Measurements from ENCODE around the gene IL6R. TPM values are rescaled to one million over a fixed set of nuclear protein-coding genes. Genes with fewer than 3 reads are reported as not detected.
"Not testable (repeated sequence)": the region's sequence is repeated elsewhere in the genome, so short reads cannot be mapped to it uniquely, and the experiment has no call there.

The IL6R gene
- total and polyA plus RNA-seq, 4 experiments from 2014 or later, result 54.6 to 106 (median 86.9) TPM

GRCh38 chr1:154373777-154374357 is 31.3 kb upstream of the IL6R start:
- H3K27me3 Mint-ChIP-seq; H3K27ac Mint-ChIP-seq; H3K4me1 ChIP-seq (ENCODE audit: insufficient read depth, low read length); H3K27me3 ChIP-seq (ENCODE audit: insufficient read depth, low read length); H3K36me3 Mint-ChIP-seq; H3K4me1 Mint-ChIP-seq; H3K9me3 ChIP-seq (ENCODE audit: control insufficient read depth in 1 of 2, low read length in 2 of 2); H3K4me3 Mint-ChIP-seq; H3K9me3 Mint-ChIP-seq; H3K4me3 ChIP-seq (ENCODE audit: low read length in 2 of 2); H3K27ac ChIP-seq (ENCODE audit: low read depth, low read length); DNase-seq; H3K36me3 ChIP-seq (ENCODE audit: insufficient read depth, low read length); intact Hi-C loops (cut with micrococcal nuclease): not testable (repeated sequence)
- CTCF ChIA-PET (ENCODE audit: partially characterized antibody), result interaction anchor here (1.2 to 1.8 kb wide), 4 partner anchors 12 to 30 kb away, joined by 3 to 4 read pairs (median 4); no protein-coding TSS in a partner anchor
- POLR2A ChIA-PET (ENCODE audit: partially characterized antibody), result interaction anchor here (1.2 to 1.7 kb wide), 3 partner anchors 12 to 30 kb away, joined by 4 to 5 read pairs (median 4); no protein-coding TSS in a partner anchor

- no peak overlapping the region for H3K27ac Mint-ChIP-seq
- H3K4me3 ChIP-seq (ENCODE audit: low read length in 2 of 2), result no peak overlapping the region
- POLR2A ChIA-PET (ENCODE audit: partially characterized antibody), result no interaction called here
- CTCF ChIA-PET (ENCODE audit: partially characterized antibody), result no interaction called here
- no peak overlapping the region for H3K27ac ChIP-seq (ENCODE audit: low read depth, low read length)
- H3K4me1 ChIP-seq (ENCODE audit: insufficient read depth, low read length), result peaks cover 4% of the 10 kb centered on the region
- H3K36me3 ChIP-seq (ENCODE audit: insufficient read depth, low read length), result no peaks in the 10 kb centered on the region
- H3K9me3 Mint-ChIP-seq, result no peaks in the 10 kb centered on the region
- H3K36me3 Mint-ChIP-seq, result no peaks in the 10 kb centered on the region
- H3K27me3 Mint-ChIP-seq, result no peaks in the 10 kb centered on the region
- intact Hi-C loops (cut with micrococcal nuclease), result no loop called here
- no peak overlapping the region for H3K4me3 Mint-ChIP-seq
- H3K4me1 Mint-ChIP-seq, result peaks cover 0 to 7% (median 5%) of the 10 kb centered on the region in 4 donors
- DNase-seq, result no peak
- no peaks in the 10 kb centered on the region for H3K27me3 ChIP-seq (ENCODE audit: insufficient read depth, low read length)
- no peaks in the 10 kb centered on the region for H3K9me3 ChIP-seq (ENCODE audit: control insufficient read depth in 1 of 2, low read length in 2 of 2)
These were observed 25.8 kb upstream of the IL6R start for GRCh38 chr1:154379301-154379700.

GRCh38 chr1:154384650-154385489 is 20.3 kb upstream of the IL6R start:
- ChIA-PET CTCF (ENCODE audit: partially characterized antibody) (interaction anchor here (0.6 to 3.6 kb wide), 8 partner anchors 12 to 57 kb away, joined by 3 to 36 read pairs (median 8); partner anchors contain the start of gene IL6R), POLR2A (ENCODE audit: partially characterized antibody) (interaction anchor here (0.6 to 7.2 kb wide), 22 partner anchors 10 to 395 kb away, joined by 3 to 116 read pairs (median 4); partner anchors contain the start of genes ATP8B2, HAX1, IL6R and RPS27)
- H3K4me3 Mint-ChIP-seq, result peak overlapping the region in 6 of 8 donors; percentile 6 to 87 (median 74)
- peak overlapping the region; percentile 88 to 99 (median 92) for H3K27ac Mint-ChIP-seq
- Histone ChIP-seq H3K36me3 (ENCODE audit: insufficient read depth, low read length) (no peaks in the 10 kb centered on the region), H3K9me3 (ENCODE audit: control insufficient read depth in 1 of 2, low read length in 2 of 2) (no peaks in the 10 kb centered on the region), H3K4me3 (ENCODE audit: low read length in 2 of 2) (peak overlapping the region; percentile 24 to 35), H3K27me3 (ENCODE audit: insufficient read depth, low read length) (no peaks in the 10 kb centered on the region), H3K27ac (ENCODE audit: low read depth, low read length) (peak overlapping the region; percentile 67), H3K4me1 (ENCODE audit: insufficient read depth, low read length) (peaks cover 36% of the 10 kb centered on the region)
- DNase-seq, result no peak
- peaks cover 0 to 2% (median 0%) of the 10 kb centered on the region in 8 donors for H3K9me3 Mint-ChIP-seq
- H3K36me3 Mint-ChIP-seq, result no peaks in the 10 kb centered on the region
- intact Hi-C loops (cut with micrococcal nuclease), result no loop called here
- H3K4me1 Mint-ChIP-seq, result peaks cover 22 to 34% (median 28%) of the 10 kb centered on the region in 4 donors
- H3K27me3 Mint-ChIP-seq, result no peaks in the 10 kb centered on the region

- peaks cover 0 to 2% (median 0%) of the 10 kb centered on the region in 8 donors for H3K9me3 Mint-ChIP-seq
- POLR2A ChIA-PET (ENCODE audit: partially characterized antibody), result interaction anchor here (0.7 to 7.2 kb wide), 22 partner anchors 11 to 568 kb away, joined by 3 to 116 read pairs (median 5); partner anchors contain the start of genes ATP8B2, IL6R and UBAP2L
- no peaks in the 10 kb centered on the region for H3K27me3 Mint-ChIP-seq
- peak overlapping the region; percentile 88 to 99 (median 97) for H3K27ac Mint-ChIP-seq
- CTCF ChIA-PET (ENCODE audit: partially characterized antibody), result interaction anchor here (1.1 to 3.6 kb wide), 8 partner anchors 11 to 59 kb away, joined by 4 to 36 read pairs (median 7); partner anchors contain the start of gene IL6R
- Histone ChIP-seq H3K36me3 (ENCODE audit: insufficient read depth, low read length) (no peaks in the 10 kb centered on the region), H3K4me3 (ENCODE audit: low read length in 2 of 2) (peak overlapping the region in 1 of 2 donors; percentile 34), H3K27ac (ENCODE audit: low read depth, low read length) (peak overlapping the region; percentile 67), H3K27me3 (ENCODE audit: insufficient read depth, low read length) (no peaks in the 10 kb centered on the region), H3K9me3 (ENCODE audit: control insufficient read depth in 1 of 2, low read length in 2 of 2) (no peaks in the 10 kb centered on the region), H3K4me1 (ENCODE audit: insufficient read depth, low read length) (peaks cover 36% of the 10 kb centered on the region)
- H3K4me1 Mint-ChIP-seq, result peaks cover 22 to 34% (median 28%) of the 10 kb centered on the region in 4 donors
- H3K36me3 Mint-ChIP-seq, result no peaks in the 10 kb centered on the region
- H3K4me3 Mint-ChIP-seq, result peak overlapping the region; percentile 79 to 88 (median 85)
- DNase-seq, result peak in 4 of 5 donors; percentile 43 to 86 (median 58)
- intact Hi-C loops (cut with micrococcal nuclease), result loop anchor here (1.0 to 2.0 kb wide), 2 partner anchors 18 to 34 kb away; no protein-coding TSS in a partner anchor
These were observed 18.3 kb upstream of the IL6R start for GRCh38 chr1:154386643-154387352.

GRCh38 chr1:154391086-154391770 is 13.9 kb upstream of the IL6R start:
- Mint-ChIP-seq H3K4me1 (peaks cover 10 to 18% (median 14%) of the 10 kb centered on the region in 4 donors), H3K4me3 (no peak overlapping the region), H3K27me3 (no peaks in the 10 kb centered on the region), H3K27ac (no peak overlapping the region), H3K36me3 (no peaks in the 10 kb centered on the region), H3K9me3 (peaks cover 0 to 2% (median 0%) of the 10 kb centered on the region in 8 donors)
- POLR2A ChIA-PET (ENCODE audit: partially characterized antibody), result interaction anchor here (1.1 to 2.1 kb wide), 2 partner anchors 12 to 69 kb away, joined by 3 to 6 read pairs; no protein-coding TSS in a partner anchor
- CTCF ChIA-PET (ENCODE audit: partially characterized antibody), result interaction anchor here (1.6 kb wide), 1 partner anchor 12 kb away, joined by 7 read pairs; no protein-coding TSS in a partner anchor
- Histone ChIP-seq H3K27ac (ENCODE audit: low read depth, low read length) (no peak overlapping the region), H3K27me3 (ENCODE audit: insufficient read depth, low read length) (no peaks in the 10 kb centered on the region), H3K4me3 (ENCODE audit: low read length in 2 of 2) (no peak overlapping the region), H3K36me3 (ENCODE audit: insufficient read depth, low read length) (no peaks in the 10 kb centered on the region), H3K4me1 (ENCODE audit: insufficient read depth, low read length) (peaks cover 14% of the 10 kb centered on the region), H3K9me3 (ENCODE audit: control insufficient read depth in 1 of 2, low read length in 2 of 2) (no peaks in the 10 kb centered on the region)
- DNase-seq, result no peak
- intact Hi-C loops (cut with micrococcal nuclease), result no loop called here

- Histone ChIP-seq H3K9me3 (ENCODE audit: control insufficient read depth in 1 of 2, low read length in 2 of 2) (no peaks in the 10 kb centered on the region), H3K4me3 (ENCODE audit: low read length in 2 of 2) (no peak overlapping the region), H3K4me1 (ENCODE audit: insufficient read depth, low read length) (peaks cover 45% of the 10 kb centered on the region), H3K36me3 (ENCODE audit: insufficient read depth, low read length) (no peaks in the 10 kb centered on the region), H3K27ac (ENCODE audit: low read depth, low read length) (peak overlapping the region; percentile 40), H3K27me3 (ENCODE audit: insufficient read depth, low read length) (no peaks in the 10 kb centered on the region)
- no peak for DNase-seq
- Mint-ChIP-seq H3K36me3 (no peaks in the 10 kb centered on the region), H3K4me1 (peaks cover 19 to 47% (median 33%) of the 10 kb centered on the region in 4 donors), H3K27me3 (no peaks in the 10 kb centered on the region), H3K9me3 (no peaks in the 10 kb centered on the region), H3K27ac (peak overlapping the region in 6 of 7 donors; percentile 54 to 96 (median 86)), H3K4me3 (peak overlapping the region in 7 of 8 donors; percentile 13 to 87 (median 73))
- CTCF ChIA-PET (ENCODE audit: partially characterized antibody), result interaction anchor here (0.6 to 2.3 kb wide), 10 partner anchors 10 to 126 kb away, joined by 3 to 11 read pairs (median 4); no protein-coding TSS in a partner anchor
- intact Hi-C loops (cut with micrococcal nuclease), result no loop called here
- POLR2A ChIA-PET (ENCODE audit: partially characterized antibody), result interaction anchor here (0.5 to 1.9 kb wide), 8 partner anchors 9 to 100 kb away, joined by 3 to 22 read pairs (median 4); no protein-coding TSS in a partner anchor
These were observed 7.0 kb upstream of the IL6R start for GRCh38 chr1:154398141-154398540.

All from CD4-positive, alpha-beta memory T cell (primary cell).